ENCODE measurements around the gene OTOP2.

GRCh38 chr17:74922694-74923537, 1.2 kb upstream of the OTOP2 start, which contains the start of gene USH1G:
- TF ChIP-seq, protein P1, sequence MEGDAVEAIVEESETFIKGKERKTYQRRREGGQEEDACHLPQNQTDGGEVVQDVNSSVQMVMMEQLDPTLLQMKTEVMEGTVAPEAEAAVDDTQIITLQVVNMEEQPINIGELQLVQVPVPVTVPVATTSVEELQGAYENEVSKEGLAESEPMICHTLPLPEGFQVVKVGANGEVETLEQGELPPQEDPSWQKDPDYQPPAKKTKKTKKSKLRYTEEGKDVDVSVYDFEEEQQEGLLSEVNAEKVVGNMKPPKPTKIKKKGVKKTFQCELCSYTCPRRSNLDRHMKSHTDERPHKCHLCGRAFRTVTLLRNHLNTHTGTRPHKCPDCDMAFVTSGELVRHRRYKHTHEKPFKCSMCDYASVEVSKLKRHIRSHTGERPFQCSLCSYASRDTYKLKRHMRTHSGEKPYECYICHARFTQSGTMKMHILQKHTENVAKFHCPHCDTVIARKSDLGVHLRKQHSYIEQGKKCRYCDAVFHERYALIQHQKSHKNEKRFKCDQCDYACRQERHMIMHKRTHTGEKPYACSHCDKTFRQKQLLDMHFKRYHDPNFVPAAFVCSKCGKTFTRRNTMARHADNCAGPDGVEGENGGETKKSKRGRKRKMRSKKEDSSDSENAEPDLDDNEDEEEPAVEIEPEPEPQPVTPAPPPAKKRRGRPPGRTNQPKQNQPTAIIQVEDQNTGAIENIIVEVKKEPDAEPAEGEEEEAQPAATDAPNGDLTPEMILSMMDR (IDR thresholded peaks at IDR 0.05): no peak
- TF ChIP-seq POLR2A (IDR thresholded peaks at IDR 0.05): no peak
- no peak for TF ChIP-seq EP300 (IDR thresholded peaks at IDR 0.05)
